HFF-Myc (cell line): ENCODE data around the gene WDR70.
"Not testable (repeated sequence)": the region's sequence is repeated elsewhere in the genome, so short reads cannot be mapped to it uniquely, and the experiment has no call there.

Experiments used
- DNase-seq: peaks from one replicate; pipeline ENCODE4 v3.0.0-alpha.2; 2011; ENCODE audit warnings: low read depth; ENCODE audit errors: extremely low read depth
- H3K4me3 ChIP-seq: replicated peaks from 2 replicates; pipeline ENCODE4 v1.5.1; 2011; ENCODE audit warnings: low read depth, mild to moderate bottlenecking, control low read depth, low read length
- CTCF ChIP-seq: IDR thresholded peaks from 2 replicates; pipeline ENCODE4 v1.5.1; 2012; ENCODE audit warnings: mild to moderate bottlenecking, low read depth, low read length, control low read depth; ENCODE audit errors: missing control alignments

The WDR70 gene

GRCh38 chr5:37506241-37506640, 127.1 kb downstream of the WDR70 start:
- TF ChIP-seq CTCF, result no peak
- DNase-seq, result no peak
- no peak overlapping the region for H3K4me3 ChIP-seq

DNA sequence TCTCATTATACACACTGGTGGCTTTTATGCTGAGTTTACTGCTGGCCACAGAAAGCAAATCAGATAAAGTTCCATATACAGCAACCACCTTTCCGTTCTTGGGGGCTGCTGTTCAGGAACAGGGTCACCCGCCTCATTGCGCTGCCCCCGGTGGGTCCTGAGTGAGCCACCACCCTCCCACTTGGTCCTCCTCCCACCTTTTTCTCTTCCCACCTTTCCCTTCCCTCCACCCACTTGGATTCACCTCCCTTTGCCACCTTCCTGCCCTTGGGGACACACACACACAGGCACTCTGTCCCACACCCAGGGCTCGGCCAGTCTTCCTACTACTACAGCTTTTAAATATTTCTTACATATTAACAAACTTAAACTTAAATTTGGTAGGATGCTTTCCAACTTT, 127.6 kb downstream of the WDR70 start:
- H3K4me3 ChIP-seq, result no peak overlapping the region
- no peak for DNase-seq
- TF ChIP-seq CTCF, result no peak

GRCh38 chr5:37511646-37512045, 132.5 kb downstream of the WDR70 start:
- TF ChIP-seq CTCF, result no peak
- no peak overlapping the region for H3K4me3 ChIP-seq
- no peak for DNase-seq

DNA sequence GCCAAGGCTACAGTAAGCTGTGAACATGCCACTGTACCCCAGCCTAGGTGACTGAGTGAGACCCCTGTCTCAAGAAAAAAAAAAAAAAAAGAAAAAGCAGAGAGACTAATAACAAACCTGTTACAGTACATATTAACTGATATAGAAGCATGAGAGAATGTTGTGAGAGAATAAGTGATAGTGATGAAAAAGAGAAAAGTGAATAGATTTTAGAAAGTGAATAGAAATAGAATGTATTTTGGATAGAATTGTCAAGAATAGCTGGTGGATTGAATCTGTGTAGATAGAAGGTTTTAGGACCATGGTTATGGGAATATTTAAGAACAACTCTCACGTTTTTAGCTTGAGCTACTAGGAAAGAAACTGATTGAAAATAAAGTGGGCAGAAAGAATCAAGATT, 135.8 kb downstream of the WDR70 start:
- H3K4me3 ChIP-seq, result no peak overlapping the region
- no peak for TF ChIP-seq CTCF
- no peak for DNase-seq

GRCh38 chr5:37517686-37518085, 138.6 kb downstream of the WDR70 start:
- TF ChIP-seq CTCF, result no peak
- H3K4me3 ChIP-seq, result no peak overlapping the region
- DNase-seq, result no peak

- not testable (repeated sequence) for DNase-seq, H3K4me3 ChIP-seq
Measured at GRCh38 chr5:37518356-37518755, 139.2 kb downstream of the WDR70 start.

- DNase-seq, result no peak
- H3K4me3 ChIP-seq, result no peak overlapping the region
- TF ChIP-seq CTCF, result no peak
Measured at GRCh38 chr5:37519304-37519703, 140.2 kb downstream of the WDR70 start.

DNA sequence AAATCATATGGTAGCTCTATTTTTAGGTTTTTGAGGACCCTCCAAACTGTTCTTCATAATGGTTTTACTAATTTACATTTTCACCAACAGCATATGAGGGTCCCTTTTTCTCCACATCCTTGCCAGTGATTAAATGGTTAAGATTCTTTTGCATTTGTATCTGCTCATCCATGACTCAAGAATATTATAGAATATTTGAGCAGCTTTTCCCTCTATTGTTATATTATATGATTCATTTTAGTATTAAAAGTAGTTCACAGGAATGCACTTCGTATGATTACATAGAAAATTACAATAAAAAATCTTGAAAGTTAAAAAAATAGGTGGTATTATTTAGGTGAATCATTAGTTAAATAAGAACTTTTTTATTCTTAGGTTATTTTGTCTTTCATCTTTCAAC, 140.7 kb downstream of the WDR70 start:
- TF ChIP-seq CTCF, result no peak
- DNase-seq, result no peak
- H3K4me3 ChIP-seq, result no peak overlapping the region
